IMR-90 (cell line): ENCODE results near the gene BRD4. TPM values are rescaled to one million over a fixed set of nuclear protein-coding genes. Genes with fewer than 3 reads are reported as not detected.

Experiments
- ATAC-seq: fragments of 200-7000 bp; cut with Tn5 transposase; 2 replicates; pipeline ENCODE4 v1.9.1; 2020; ENCODE audit warnings: low read depth, mild to moderate bottlenecking, moderate library complexity
- BruUV-seq: library from RNA; stranded (reverse); fragments of 400-500 nt; replicated peaks from 2 replicates; lab custom pipeline; 2021; lab: Mats Ljungman, UMichigan
- CTCF ChIA-PET: fragments of 300-600 bp; formaldehyde crosslinking; extraction: SDS; loops from one replicate; lab custom pipeline; 2021; ENCODE audit warnings: antibody characterized with exemption; lab: Yijun Ruan, JAX
- POLR2A ChIA-PET: fragments of 300-600 bp; sonication (Branson Sonifier 250); formaldehyde crosslinking; loops from one replicate; lab custom pipeline; 2022; ENCODE audit warnings: antibody characterized with exemption; ENCODE audit not compliant: unreplicated experiment; lab: Charles Lee
- DNase-seq: peaks from one replicate; pipeline ENCODE4 v3.0.0; 2013
- H2AFZ ChIP-seq: replicated peaks from 2 replicates; pipeline ENCODE3; 2013; ENCODE audit warnings: low read length, mild to moderate bottlenecking; ENCODE audit not compliant: poor library complexity
- H2AK5ac ChIP-seq: 2 replicates; pipeline ENCODE4 v1.6.1; 2013; ENCODE audit warnings: low read depth, low read length, inconsistent platforms
- H2AK9ac ChIP-seq: replicated peaks from 2 replicates; pipeline ENCODE3; 2013; ENCODE audit warnings: mild to moderate bottlenecking, low read depth, low read length, moderate library complexity; ENCODE audit not compliant: poor library complexity
- H2BK120ac ChIP-seq: 2 replicates; pipeline ENCODE4 v1.6.1; 2013; ENCODE audit warnings: low read depth, low read length, inconsistent platforms
- H2BK15ac ChIP-seq: 3 replicates; pipeline ENCODE4 v1.6.1; 2013; ENCODE audit warnings: low read depth, low read length, inconsistent platforms
- H2BK20ac ChIP-seq: 2 replicates; pipeline ENCODE4 v1.6.1; 2013; ENCODE audit warnings: low read depth, mild to moderate bottlenecking, inconsistent platforms, low read length, moderate library complexity
- H2BK5ac ChIP-seq: 2 replicates; pipeline ENCODE4 v1.6.1; 2013; ENCODE audit warnings: mild to moderate bottlenecking, low read depth, low read length, inconsistent platforms; ENCODE audit not compliant: poor library complexity, severe bottlenecking
- H3K14ac ChIP-seq: replicated peaks from 2 replicates; pipeline ENCODE4 v1.6.1; 2013; ENCODE audit warnings: low read depth, low read length, inconsistent platforms
- H3K18ac ChIP-seq: 2 replicates; pipeline ENCODE4 v1.6.1; 2013; ENCODE audit warnings: low read depth, low read length, control low read depth
- H3K23ac ChIP-seq: 2 replicates; pipeline ENCODE4 v1.6.1; 2013; ENCODE audit warnings: low read depth, low read length, inconsistent platforms
- H3K27ac ChIP-seq: 2 replicates; pipeline ENCODE4 v1.5.1; 2013; ENCODE audit warnings: mild to moderate bottlenecking, control low read depth, low read length; ENCODE audit not compliant: insufficient read depth
- H3K27me3 ChIP-seq: 2 replicates; pipeline ENCODE4 v1.6.1; 2013; ENCODE audit warnings: low read length; ENCODE audit not compliant: control insufficient read depth, insufficient read depth
- H3K36me3 ChIP-seq: 2 replicates; pipeline ENCODE4 v1.6.1; 2013; ENCODE audit warnings: low read length, mixed read lengths; ENCODE audit not compliant: control insufficient read depth, insufficient read depth
- H3K4ac ChIP-seq: 2 replicates; pipeline ENCODE4 v1.6.1; 2013; ENCODE audit warnings: low read depth, low read length, inconsistent platforms
- H3K4me1 ChIP-seq: 2 replicates; pipeline ENCODE4 v1.6.1; 2013; ENCODE audit warnings: low read length, mixed read lengths; ENCODE audit not compliant: control insufficient read depth, insufficient read depth
- H3K4me2 ChIP-seq: 2 replicates; pipeline ENCODE4 v1.6.1; 2013; ENCODE audit warnings: low read depth, mild to moderate bottlenecking, control low read depth, low read length, moderate library complexity
- H3K4me3 ChIP-seq: 2 replicates; pipeline ENCODE4 v1.5.1; 2013; ENCODE audit warnings: low read depth, mild to moderate bottlenecking, control low read depth, low read length, moderate library complexity; ENCODE audit not compliant: insufficient read depth
- H3K56ac ChIP-seq: 2 replicates; pipeline ENCODE4 v1.6.1; 2013; ENCODE audit warnings: low read length, inconsistent platforms; ENCODE audit not compliant: insufficient read depth; ENCODE audit errors: extremely low read depth
- H3K79me1 ChIP-seq, 2 experiments: 2 replicates each; pipeline ENCODE4 v1.6.1; 2013; ENCODE audit warnings: low read length in 2 of 2, inconsistent platforms in 1 of 2, low read depth in 1 of 2
- H3K9ac ChIP-seq: 2 replicates; pipeline ENCODE4 v1.6.1; 2013; ENCODE audit warnings: low read depth, low read length, control low read depth
- H3K9me1 ChIP-seq: 2 replicates; pipeline ENCODE4 v1.6.1; 2013; ENCODE audit warnings: low read length, inconsistent platforms; ENCODE audit not compliant: insufficient read depth
- H3K9me3 ChIP-seq: 2 replicates; pipeline ENCODE4 v1.6.1; 2013; ENCODE audit warnings: low read length; ENCODE audit not compliant: control insufficient read depth, insufficient read depth
- H4K20me1 ChIP-seq: 2 replicates; pipeline ENCODE4 v1.6.1; 2013; ENCODE audit warnings: low read length, inconsistent platforms; ENCODE audit not compliant: insufficient read depth
- H4K5ac ChIP-seq: 2 replicates; pipeline ENCODE4 v1.6.1; 2013; ENCODE audit warnings: mild to moderate bottlenecking, low read depth, low read length, control low read depth
- H4K8ac ChIP-seq, 2 experiments: 2 replicates each; pipeline ENCODE4 v1.6.1; 2013; ENCODE audit warnings: low read depth in 2 of 2, low read length in 2 of 2, control low read depth in 1 of 2, inconsistent platforms in 1 of 2
- H4K91ac ChIP-seq: 2 replicates; pipeline ENCODE4 v1.6.1; 2013; ENCODE audit warnings: low read depth, low read length, inconsistent platforms; ENCODE audit not compliant: insufficient read depth
- MXI1 ChIP-seq: IDR thresholded peaks from 2 replicates; pipeline ENCODE4 v1.6.1; 2012; ENCODE audit warnings: low read depth, mild to moderate bottlenecking, low read length, moderate library complexity, borderline replicate concordance
- NFE2L2 ChIP-seq: fragments of 150-350 bp; IDR thresholded peaks from 2 replicates; pipeline ENCODE4 v1.6.1; 2016; ENCODE audit warnings: low read depth, mild to moderate bottlenecking, low read length
- WGBS, 2 experiments: methylation state at CpG; one replicate each; pipeline versions ENCODE4 v1.1.5 to v1.1.7; 2013; ENCODE audit warnings: missing lambda C conversion rate in 2 of 2; ENCODE audit not compliant: insufficient read length in 1 of 2; ENCODE audit errors: extremely low coverage in 2 of 2; 5-methylcytosine and 5-hydroxymethylcytosine counted together
- dilution Hi-C: fragments of 300-500 bp; cut with HindIII; formaldehyde crosslinking; loops from one replicate; pipeline ENCODE4 v1.14.3; 2018; ENCODE audit warnings: low sequenced_read_pairs; ENCODE audit not compliant: unreplicated experiment
- in situ Hi-C: fragments of 300-500 bp; cut with MboI; formaldehyde crosslinking; loops from 3 replicates; pipeline ENCODE4 v1.14.3; 2019; ENCODE audit warnings: low sequenced_read_pairs, inconsistent platforms, mixed read lengths
- intact Hi-C: fragments of 100-400 bp; cut with micrococcal nuclease; formaldehyde crosslinking; loops from 2 replicates; pipeline ENCODE4 v1.10.0; 2022
- polyA plus RNA-seq, 3 experiments: library from polyadenylated mRNA; depleted of rRNA; stranded (reverse); fragments of >200 nt; gene quantifications; 2 replicates each; pipeline ENCODE4 v1.2.3, GENCODE V29; 2012; ENCODE audit warnings: low replicate concordance in 1 of 3
- total RNA-seq: library from RNA; depleted of rRNA; stranded (reverse); fragments of >200 nt; gene quantifications from 2 replicates; pipeline ENCODE4 v1.2.3, GENCODE V29; 2012

Gene BRD4
- total and polyA plus RNA-seq, 2 of the 4 experiments (the other 2 are of a cell fraction): 7.0 to 21.1 TPM

DNA sequence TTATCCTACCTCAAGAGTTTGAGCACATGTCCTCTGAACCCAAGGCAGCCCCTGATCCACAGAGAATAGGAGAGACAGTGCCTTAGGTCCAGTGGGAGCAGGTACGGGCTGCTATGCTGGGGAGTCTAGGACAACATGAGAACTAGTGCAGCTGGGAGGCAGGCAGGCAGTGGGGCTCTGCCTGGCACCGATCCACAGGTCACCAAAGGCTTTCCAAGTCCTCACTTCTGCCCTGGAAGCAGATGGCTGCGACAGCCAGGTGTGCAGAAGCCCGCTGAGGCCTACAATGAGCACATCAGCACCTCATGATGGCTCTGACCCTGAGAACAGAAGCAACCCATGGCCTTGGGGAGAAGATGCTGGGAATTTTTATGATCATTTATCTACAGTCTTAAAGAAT lies 70.3 kb downstream of the BRD4 start:
- Histone ChIP-seq H3K4me3 (no peak overlapping the region), H3K4me1 (peaks cover 21% of the 10 kb centered on the region), H4K8ac (no peak overlapping the region), H2BK5ac (no peak overlapping the region), H3K18ac (no peak overlapping the region), H2BK120ac (no peak overlapping the region), H4K20me1 (peaks cover 92% of the 10 kb centered on the region), H3K23ac (no peak overlapping the region), H3K4me2 (no peak overlapping the region), H3K4ac (no peak overlapping the region), H3K27ac (no peak overlapping the region), H2BK15ac (no peak overlapping the region), H4K91ac (no peak overlapping the region), H3K56ac (no peak overlapping the region), H3K9ac (no peak overlapping the region), H3K36me3 (peaks cover 80% of the 10 kb centered on the region), H3K79me1 (peaks cover 46 to 93% of the 10 kb centered on the region in 2 experiments), H3K9me3 (no peaks in the 10 kb centered on the region), H4K5ac (no peak overlapping the region), H2AK9ac (peak overlapping the region; percentile 21), H3K27me3 (no peaks in the 10 kb centered on the region), H3K9me1 (peaks cover 16% of the 10 kb centered on the region), H3K14ac (no peak overlapping the region), H2BK20ac (no peak overlapping the region), H2AK5ac (no peak overlapping the region), H2AFZ (no peak overlapping the region)
- POLR2A ChIA-PET: no interaction called here
- ATAC-seq: no peak
- in situ Hi-C loops (no loop called here), intact Hi-C loops (no loop called here), dilution Hi-C loops (no loop called here)
- CTCF ChIA-PET: interaction anchor here (0.7 to 0.8 kb wide), 2 partner anchors 9 to 10 kb away, joined by 3 to 4 read pairs; no protein-coding TSS in a partner anchor
- no TSS peak for BruUV-seq
- 100% methylated on average over 1 of the region's 4 CpGs; no CpG with 5 or more reads in 1 of the 2 experiments for WGBS, 2 experiments
- TF ChIP-seq MXI1 (no peak), NFE2L2 (no peak)
- no peak for DNase-seq
